CD8-positive, alpha-beta memory T cell (primary cell): ENCODE data around the gene EFCAB6. TPM values are rescaled to one million over a fixed set of nuclear protein-coding genes. Genes with fewer than 3 reads are reported as not detected.

Experiments used
- CTCF ChIA-PET: fragments of 350-600 bp; sonication (Branson Sonifier 250); formaldehyde crosslinking; loops from one replicate; lab custom pipeline; 2021; ENCODE audit warnings: antibody characterized with exemption; lab: Charles Lee
- POLR2A ChIA-PET: fragments of 350-600 bp; sonication (Branson Sonifier 250); formaldehyde crosslinking; loops from one replicate; lab custom pipeline; 2021; ENCODE audit warnings: antibody characterized with exemption; lab: Charles Lee
- DNase-seq, 5 donors: peaks; one replicate each; pipeline versions ENCODE4 v3.0.0 to v3.0.0-alpha.2; 2020 to 2022; ENCODE audit warnings: mixed read lengths in 1 of 5
- H3K27ac ChIP-seq: one replicate; pipeline ENCODE4 v1.7.0; 2013; ENCODE audit warnings: low read depth, mild to moderate bottlenecking, low read length, moderate library complexity
- H3K27me3 ChIP-seq: 2 replicates; pipeline ENCODE4 v1.7.0; 2013; ENCODE audit warnings: low read length, mild to moderate bottlenecking; ENCODE audit not compliant: insufficient read depth, poor library complexity, severe bottlenecking
- H3K36me3 ChIP-seq: 2 replicates; pipeline ENCODE4 v1.7.0; 2013; ENCODE audit warnings: mild to moderate bottlenecking, low read length, moderate library complexity; ENCODE audit not compliant: insufficient read depth
- H3K4me1 ChIP-seq: 2 replicates; pipeline ENCODE4 v1.7.0; 2013; ENCODE audit warnings: mild to moderate bottlenecking, low read length, moderate library complexity; ENCODE audit not compliant: insufficient read depth
- H3K4me3 ChIP-seq: 2 replicates; pipeline ENCODE4 v1.7.0; 2013; ENCODE audit warnings: mild to moderate bottlenecking, low read length
- H3K9me3 ChIP-seq: 2 replicates; pipeline ENCODE4 v1.7.0; 2013; ENCODE audit warnings: mild to moderate bottlenecking, low read length
- H3K27ac Mint-ChIP-seq, 8 donors: one replicate each; pipeline ENCODE4 v1.8.0; 2020 to 2021; ENCODE audit warnings: mixed read lengths in 8 of 8, mild to moderate bottlenecking in 6 of 8, inconsistent platforms in 3 of 8, moderate library complexity in 3 of 8
- H3K27me3 Mint-ChIP-seq, 2 donors: one replicate each; pipeline ENCODE4 v1.8.0; 2020 to 2021; ENCODE audit warnings: mixed read lengths in 2 of 2, mild to moderate bottlenecking in 1 of 2, moderate library complexity in 1 of 2
- H3K36me3 Mint-ChIP-seq, 3 donors: one replicate each; pipeline ENCODE4 v1.8.0; 2020 to 2021; ENCODE audit warnings: mixed read lengths in 3 of 3, inconsistent platforms in 1 of 3, mild to moderate bottlenecking in 1 of 3
- H3K4me1 Mint-ChIP-seq, 3 donors: one replicate each; pipeline ENCODE4 v1.8.0; 2020 to 2021; ENCODE audit warnings: mixed read lengths in 3 of 3, inconsistent platforms in 1 of 3, mild to moderate bottlenecking in 1 of 3
- H3K4me3 Mint-ChIP-seq, 7 donors: one replicate each; pipeline ENCODE4 v1.8.0; 2020 to 2021; ENCODE audit warnings: mixed read lengths in 7 of 7, mild to moderate bottlenecking in 6 of 7, moderate library complexity in 4 of 7, inconsistent platforms in 2 of 7
- H3K9me3 Mint-ChIP-seq, 5 donors: one replicate each; pipeline ENCODE4 v1.8.0; 2020 to 2022; ENCODE audit warnings: mixed read lengths in 5 of 5, mild to moderate bottlenecking in 3 of 5, moderate library complexity in 2 of 5, inconsistent platforms in 1 of 5
- polyA plus RNA-seq: library from polyadenylated mRNA; unstranded; fragments of 300-500 nt; fragmentation: Illumina TruSeq; gene quantifications from one replicate; pipeline ENCODE4 v1.2.3, GENCODE V29; 2021
- total RNA-seq, 2 experiments: library from RNA; stranded (reverse); gene quantifications; one replicate each; pipeline ENCODE4 v1.2.3, GENCODE V29; 2021

EFCAB6 gene
- total and polyA plus RNA-seq, 3 experiments from 2014 or later = 0.22 to 0.72 (median 0.64) TPM

DNA sequence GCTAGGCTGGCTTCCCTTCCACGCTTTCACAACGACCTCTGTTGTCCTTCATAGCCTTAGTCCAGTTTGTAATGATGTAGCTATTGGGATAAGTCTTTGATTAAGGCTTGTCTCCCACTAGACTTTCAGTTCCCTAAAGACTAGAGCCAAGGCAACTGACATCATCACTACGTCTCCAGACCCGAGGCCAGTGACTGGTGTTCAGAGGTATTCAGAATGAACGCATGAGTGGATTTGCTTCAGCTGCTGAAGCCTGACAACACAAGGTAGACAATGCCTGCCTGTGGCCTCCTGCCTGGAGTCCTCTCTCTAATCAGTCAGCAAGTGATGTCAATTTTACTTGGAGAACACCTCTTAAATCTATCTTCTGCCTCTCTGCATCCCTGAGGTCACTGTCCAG lies 13.6 kb downstream of the EFCAB6 start:
- H3K27me3 Mint-ChIP-seq = peaks cover 39 to 58% of the 10 kb centered on the region in 2 donors
- peaks cover 7 to 25% (median 19%) of the 10 kb centered on the region in 5 donors for H3K9me3 Mint-ChIP-seq
- no peaks in the 10 kb centered on the region for H3K4me1 ChIP-seq
- H3K9me3 ChIP-seq = no peaks in the 10 kb centered on the region
- H3K36me3 Mint-ChIP-seq = peaks cover 0 to 10% (median 1%) of the 10 kb centered on the region in 3 donors
- H3K27ac Mint-ChIP-seq = no peak overlapping the region
- H3K4me3 Mint-ChIP-seq = no peak overlapping the region
- DNase-seq = no peak
- ChIA-PET POLR2A (no interaction called here), CTCF (no interaction called here)
- no peak overlapping the region for H3K27ac ChIP-seq
- no peaks in the 10 kb centered on the region for H3K27me3 ChIP-seq
- H3K4me1 Mint-ChIP-seq = no peaks in the 10 kb centered on the region
- no peaks in the 10 kb centered on the region for H3K36me3 ChIP-seq
- H3K4me3 ChIP-seq = no peak overlapping the region

GRCh38 chr22:43796567-43796966 lies 15.5 kb downstream of the EFCAB6 start:
- ChIA-PET CTCF (interaction anchor here (0.6 kb wide), 1 partner anchor 439 kb away, joined by 3 read pairs; no protein-coding TSS in a partner anchor), POLR2A (no interaction called here)

GRCh38 chr22:43795320-43795719 lies 16.8 kb downstream of the EFCAB6 start:
- DNase-seq = no peak
- Histone ChIP-seq H3K36me3 (no peaks in the 10 kb centered on the region), H3K27me3 (no peaks in the 10 kb centered on the region), H3K4me1 (no peaks in the 10 kb centered on the region), H3K4me3 (no peak overlapping the region), H3K27ac (no peak overlapping the region), H3K9me3 (no peaks in the 10 kb centered on the region)
- ChIA-PET CTCF (no interaction called here), POLR2A (no interaction called here)
- H3K9me3 Mint-ChIP-seq = peaks cover under 1 to 9% (median 8%) of the 10 kb centered on the region in 5 donors
- peaks cover 16 to 30% of the 10 kb centered on the region in 2 donors for H3K27me3 Mint-ChIP-seq
- no peaks in the 10 kb centered on the region for H3K4me1 Mint-ChIP-seq
- H3K36me3 Mint-ChIP-seq = peaks cover 0 to 4% (median 0%) of the 10 kb centered on the region in 3 donors
- H3K4me3 Mint-ChIP-seq = no peak overlapping the region
- H3K27ac Mint-ChIP-seq = no peak overlapping the region

More at GRCh38 chr22:43796567-43796966, 15.5 kb downstream of the EFCAB6 start:
- no peaks in the 10 kb centered on the region for H3K4me1 Mint-ChIP-seq
- H3K9me3 ChIP-seq = no peaks in the 10 kb centered on the region
- H3K27ac ChIP-seq = no peak overlapping the region
- H3K4me3 ChIP-seq = no peak overlapping the region
- no peaks in the 10 kb centered on the region for H3K36me3 ChIP-seq
- H3K36me3 Mint-ChIP-seq = peaks cover 0 to 10% (median 1%) of the 10 kb centered on the region in 3 donors
- no peak overlapping the region for H3K27ac Mint-ChIP-seq
- DNase-seq = no peak
- no peaks in the 10 kb centered on the region for H3K4me1 ChIP-seq
- peaks cover 7 to 21% (median 19%) of the 10 kb centered on the region in 5 donors for H3K9me3 Mint-ChIP-seq
- no peak overlapping the region for H3K4me3 Mint-ChIP-seq
- H3K27me3 ChIP-seq = no peaks in the 10 kb centered on the region
- peaks cover 28 to 43% of the 10 kb centered on the region in 2 donors for H3K27me3 Mint-ChIP-seq

GRCh38 chr22:43792905-43793304 lies 19.2 kb downstream of the EFCAB6 start:
- no peaks in the 10 kb centered on the region for H3K36me3 ChIP-seq
- H3K4me1 ChIP-seq = no peaks in the 10 kb centered on the region
- no peaks in the 10 kb centered on the region for H3K9me3 ChIP-seq
- DNase-seq = no peak
- no peaks in the 10 kb centered on the region for H3K36me3 Mint-ChIP-seq
- no peak overlapping the region for H3K4me3 Mint-ChIP-seq
- no peak overlapping the region for H3K4me3 ChIP-seq
- no peaks in the 10 kb centered on the region for H3K27me3 ChIP-seq
- POLR2A ChIA-PET = no interaction called here
- H3K27me3 Mint-ChIP-seq = peaks cover 5 to 16% of the 10 kb centered on the region in 2 donors
- no peaks in the 10 kb centered on the region for H3K9me3 Mint-ChIP-seq
- CTCF ChIA-PET = no interaction called here
- no peak overlapping the region for H3K27ac ChIP-seq
- no peak overlapping the region for H3K27ac Mint-ChIP-seq
- no peaks in the 10 kb centered on the region for H3K4me1 Mint-ChIP-seq

- Histone ChIP-seq H3K9me3 (no peaks in the 10 kb centered on the region), H3K27ac (no peak overlapping the region), H3K4me3 (no peak overlapping the region), H3K27me3 (no peaks in the 10 kb centered on the region), H3K36me3 (no peaks in the 10 kb centered on the region), H3K4me1 (no peaks in the 10 kb centered on the region)
- H3K4me1 Mint-ChIP-seq = no peaks in the 10 kb centered on the region
- no peaks in the 10 kb centered on the region for H3K9me3 Mint-ChIP-seq
- ChIA-PET POLR2A (no interaction called here), CTCF (no interaction called here)
- no peaks in the 10 kb centered on the region for H3K36me3 Mint-ChIP-seq
- no peak overlapping the region for H3K4me3 Mint-ChIP-seq
- H3K27ac Mint-ChIP-seq = no peak overlapping the region
- H3K27me3 Mint-ChIP-seq = peaks cover 4 to 11% of the 10 kb centered on the region in 2 donors
- DNase-seq = no peak
Measured at GRCh38 chr22:43789452-43789851, 22.7 kb downstream of the EFCAB6 start.

GRCh38 chr22:43783777-43784176 lies 28.3 kb downstream of the EFCAB6 start:
- no peak overlapping the region for H3K4me3 Mint-ChIP-seq
- H3K27me3 ChIP-seq = no peaks in the 10 kb centered on the region
- POLR2A ChIA-PET = no interaction called here
- no peaks in the 10 kb centered on the region for H3K4me1 Mint-ChIP-seq
- H3K9me3 Mint-ChIP-seq = no peaks in the 10 kb centered on the region
- no peak for DNase-seq
- H3K27me3 Mint-ChIP-seq = peaks cover 11 to 23% of the 10 kb centered on the region in 2 donors
- no peak overlapping the region for H3K27ac ChIP-seq
- H3K4me1 ChIP-seq = no peaks in the 10 kb centered on the region
- H3K27ac Mint-ChIP-seq = no peak overlapping the region
- CTCF ChIA-PET = no interaction called here
- H3K36me3 ChIP-seq = no peaks in the 10 kb centered on the region
- H3K4me3 ChIP-seq = no peak overlapping the region
- no peaks in the 10 kb centered on the region for H3K36me3 Mint-ChIP-seq
- H3K9me3 ChIP-seq = no peaks in the 10 kb centered on the region

DNA sequence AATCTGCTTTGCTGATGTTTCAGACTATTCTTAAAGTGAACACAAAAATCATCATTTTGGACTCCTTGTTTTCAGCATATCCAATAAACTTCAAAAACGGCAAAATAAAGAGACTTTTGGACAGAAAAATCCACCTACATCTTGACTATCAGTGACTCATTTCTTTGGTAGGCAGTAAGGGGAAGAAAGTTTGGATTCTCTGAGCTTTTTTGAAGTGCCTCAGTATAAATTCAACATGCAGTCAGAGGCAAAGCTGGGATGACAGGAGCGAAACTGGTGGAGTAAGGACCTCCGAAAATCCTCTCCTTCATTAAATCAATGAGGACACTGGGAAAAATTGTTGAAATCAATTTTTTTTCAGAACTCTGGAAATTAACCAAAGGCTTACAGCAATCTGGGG lies 29.7 kb downstream of the EFCAB6 start:
- Mint-ChIP-seq H3K27ac (no peak overlapping the region), H3K9me3 (no peaks in the 10 kb centered on the region), H3K4me3 (no peak overlapping the region), H3K27me3 (peaks cover 12 to 23% of the 10 kb centered on the region in 2 donors), H3K4me1 (no peaks in the 10 kb centered on the region), H3K36me3 (no peaks in the 10 kb centered on the region)
- no peaks in the 10 kb centered on the region for H3K36me3 ChIP-seq
- no peaks in the 10 kb centered on the region for H3K4me1 ChIP-seq
- no peak overlapping the region for H3K27ac ChIP-seq
- ChIA-PET POLR2A (no interaction called here), CTCF (no interaction called here)
- H3K4me3 ChIP-seq = no peak overlapping the region
- no peaks in the 10 kb centered on the region for H3K27me3 ChIP-seq
- DNase-seq = no peak
- no peaks in the 10 kb centered on the region for H3K9me3 ChIP-seq

DNA sequence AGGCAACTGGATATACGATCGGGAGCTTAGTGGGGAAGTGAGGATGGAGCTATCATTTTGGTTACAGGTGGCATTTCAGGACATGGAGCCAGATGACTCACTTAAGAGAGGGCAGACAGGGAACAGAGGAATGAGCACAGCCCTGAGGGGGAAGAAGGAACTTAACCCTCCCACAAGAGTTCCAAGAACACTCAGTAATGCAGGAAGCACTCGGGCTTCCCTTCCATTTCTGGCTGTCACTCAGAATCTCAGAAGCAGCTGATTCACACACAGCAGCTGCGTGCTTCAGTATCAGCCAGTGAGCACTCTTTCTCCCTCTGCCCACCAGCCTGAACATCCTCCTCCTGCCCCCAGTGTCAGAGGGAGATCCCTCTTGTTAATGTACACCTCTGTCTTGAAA lies 34.8 kb downstream of the EFCAB6 start:
- Mint-ChIP-seq H3K4me1 (no peaks in the 10 kb centered on the region), H3K36me3 (no peaks in the 10 kb centered on the region), H3K27ac (no peak overlapping the region), H3K4me3 (no peak overlapping the region), H3K27me3 (peaks cover 2 to 7% of the 10 kb centered on the region in 2 donors), H3K9me3 (no peaks in the 10 kb centered on the region)
- ChIA-PET CTCF (no interaction called here), POLR2A (no interaction called here)
- no peaks in the 10 kb centered on the region for H3K9me3 ChIP-seq
- no peaks in the 10 kb centered on the region for H3K36me3 ChIP-seq
- no peak for DNase-seq
- no peak overlapping the region for H3K27ac ChIP-seq
- no peak overlapping the region for H3K4me3 ChIP-seq
- H3K27me3 ChIP-seq = no peaks in the 10 kb centered on the region
- no peaks in the 10 kb centered on the region for H3K4me1 ChIP-seq
